ENCODE measurements around the gene MYRFL.

- TF ChIP-seq CTCF (conservative IDR thresholded peaks at IDR 0.05) (no peak), EZH2 (IDR thresholded peaks at IDR 0.05; ENCODE audit: low read depth) (no peak)
These were observed 104.5 kb downstream of the MYRFL start for GRCh38 chr12:69929531-69929930.
